ENCODE data around the gene XRCC2. TPM values are rescaled to one million over a fixed set of nuclear protein-coding genes. Genes with fewer than 3 reads are reported as not detected.

Gene XRCC2
- total RNA-seq, 1 donor from 2014 or later, result 14.5 TPM

GRCh38 chr7:152618427-152618826 is 57.5 kb downstream of the XRCC2 start:
- intact Hi-C loops (cut with micrococcal nuclease), result no loop called here

- intact Hi-C loops (cut with micrococcal nuclease), result no loop called here
These were observed 58.9 kb downstream of the XRCC2 start for GRCh38 chr7:152617056-152617455.

- intact Hi-C loops (cut with micrococcal nuclease), result no loop called here
These were observed 60.8 kb downstream of the XRCC2 start for GRCh38 chr7:152615031-152615741.

- intact Hi-C loops (cut with micrococcal nuclease), result loop anchor here (5.0 kb wide), 1 partner anchor 271 kb away; no protein-coding TSS in a partner anchor
These were observed 67.3 kb downstream of the XRCC2 start for GRCh38 chr7:152608656-152609055.

- intact Hi-C loops (cut with micrococcal nuclease), result loop anchor here (5.0 kb wide), 1 partner anchor 271 kb away; no protein-coding TSS in a partner anchor
These were observed 67.7 kb downstream of the XRCC2 start for GRCh38 chr7:152608208-152608607.

GRCh38 chr7:152607007-152607406 is 68.9 kb downstream of the XRCC2 start:
- intact Hi-C loops (cut with micrococcal nuclease), result loop anchor here (5.0 kb wide), 1 partner anchor 270 kb away; no protein-coding TSS in a partner anchor

- intact Hi-C loops (cut with micrococcal nuclease), result no loop called here
These were observed 73.0 kb downstream of the XRCC2 start for GRCh38 chr7:152602962-152603361.

- intact Hi-C loops (cut with micrococcal nuclease), result no loop called here
These were observed 74.6 kb downstream of the XRCC2 start for GRCh38 chr7:152601305-152601798.

- intact Hi-C loops (cut with micrococcal nuclease), result no loop called here
These were observed 75.7 kb downstream of the XRCC2 start for GRCh38 chr7:152600266-152600665.

- intact Hi-C loops (cut with micrococcal nuclease), result no loop called here
These were observed 78.4 kb downstream of the XRCC2 start for GRCh38 chr7:152597507-152597906.

- intact Hi-C loops (cut with micrococcal nuclease), result no loop called here
These were observed 79.1 kb downstream of the XRCC2 start for GRCh38 chr7:152596824-152597223.

Other genes with a start within 250 kb of the XRCC2 start
- 68.6 and 68.8 TPM in 2 replicates for gene KMT2C, start 240.1 kb downstream of the XRCC2 start, total RNA-seq
- gene ACTR3B, start 83.6 kb upstream of the XRCC2 start, total RNA-seq, result 6.1 and 6.3 TPM in 2 replicates